DMS153 treated with DMSO at 0.1 percent for 48 hours (cell line): ENCODE measurements around the gene AFAP1L2.

Experiments used
- DNase-seq: peaks from one replicate; lab custom pipeline; 2025; ENCODE audit not compliant: unreplicated experiment; lab: John Stamatoyannopoulos, UW

The AFAP1L2 gene

GRCh38 chr10:114295393-114295792, 108.9 kb downstream of the AFAP1L2 start:
- DNase-seq, result no peak

GRCh38 chr10:114294549-114294948, 109.8 kb downstream of the AFAP1L2 start:
- no peak for DNase-seq

GRCh38 chr10:114293075-114293474, 111.2 kb downstream of the AFAP1L2 start:
- no peak for DNase-seq

GRCh38 chr10:114291516-114291915, 112.8 kb downstream of the AFAP1L2 start:
- no peak for DNase-seq

GRCh38 chr10:114291076-114291475, 113.2 kb downstream of the AFAP1L2 start:
- DNase-seq, result no peak

- no peak for DNase-seq
Observed at GRCh38 chr10:114290038-114290437, 114.3 kb downstream of the AFAP1L2 start.

- no peak for DNase-seq
Observed at GRCh38 chr10:114289096-114289436, 115.2 kb downstream of the AFAP1L2 start.

- no peak for DNase-seq
Observed at GRCh38 chr10:114288424-114289095, 115.7 kb downstream of the AFAP1L2 start.

GRCh38 chr10:114286921-114287320, 117.4 kb downstream of the AFAP1L2 start:
- no peak for DNase-seq

- DNase-seq, result no peak
Observed at GRCh38 chr10:114285961-114286441, 118.3 kb downstream of the AFAP1L2 start.

GRCh38 chr10:114284346-114285071, 119.8 kb downstream of the AFAP1L2 start:
- DNase-seq, result no peak

GRCh38 chr10:114283535-114284234, 120.6 kb downstream of the AFAP1L2 start:
- DNase-seq, result no peak

- no peak for DNase-seq
Observed at GRCh38 chr10:114283091-114283490, 121.2 kb downstream of the AFAP1L2 start.

GRCh38 chr10:114282526-114282925, 121.8 kb downstream of the AFAP1L2 start:
- no peak for DNase-seq

- DNase-seq, result no peak
Observed at GRCh38 chr10:114281461-114281860, 122.8 kb downstream of the AFAP1L2 start.

- no peak for DNase-seq
Observed at GRCh38 chr10:114281006-114281405, 123.3 kb downstream of the AFAP1L2 start.

- no peak for DNase-seq
Observed at GRCh38 chr10:114279901-114280644, 124.2 kb downstream of the AFAP1L2 start.

- no peak for DNase-seq
Observed at GRCh38 chr10:114279289-114279688, 125.0 kb downstream of the AFAP1L2 start.

- no peak for DNase-seq
Observed at GRCh38 chr10:114278884-114279191, 125.5 kb downstream of the AFAP1L2 start.

GRCh38 chr10:114278140-114278883, 126.0 kb downstream of the AFAP1L2 start:
- DNase-seq, result no peak

- no peak for DNase-seq
Observed at GRCh38 chr10:114276671-114277070, 127.6 kb downstream of the AFAP1L2 start.
